Measurements from ENCODE around the gene TERT. TPM values are rescaled to one million over a fixed set of nuclear protein-coding genes. Genes with fewer than 3 reads are reported as not detected.

The TERT gene
- total and polyA plus RNA-seq, 2 of the 4 experiments (the other 2 are of a cell fraction): not detected

- Histone ChIP-seq H3K14ac (replicated peaks; ENCODE audit: low read depth, low read length) (no peak overlapping the region), H3K9ac (ENCODE audit: low read depth, low read length) (no peak overlapping the region), H3K23ac (ENCODE audit: low read depth, low read length) (no peak overlapping the region), H2BK5ac (ENCODE audit: low read depth, low read length, poor library complexity, severe bottlenecking) (no peak overlapping the region), H2AFZ (replicated peaks; ENCODE audit: low read length, poor library complexity) (no peak overlapping the region), H2BK20ac (ENCODE audit: low read depth, low read length) (no peak overlapping the region), H3K27ac (ENCODE audit: insufficient read depth, low read length) (no peak overlapping the region), H3K18ac (ENCODE audit: low read depth, low read length) (no peak overlapping the region), H2BK15ac (ENCODE audit: low read depth, low read length) (no peak overlapping the region), H3K4me1 (ENCODE audit: control insufficient read depth, insufficient read depth, low read length) (peaks cover 3% of the 10 kb centered on the region; the same call in 1 of the 2 replicates), H2AK9ac (replicated peaks; ENCODE audit: low read depth, low read length, poor library complexity) (no peak overlapping the region), H4K8ac (ENCODE audit: low read depth in 2 of 2, low read length in 2 of 2) (no peak overlapping the region), H3K79me1 (ENCODE audit: low read depth in 1 of 2, low read length in 2 of 2) (no peaks in the 10 kb centered on the region), H3K4ac (ENCODE audit: low read depth, low read length) (no peak overlapping the region), H2BK120ac (ENCODE audit: low read depth, low read length) (no peak overlapping the region), H4K5ac (ENCODE audit: low read depth, low read length) (no peak overlapping the region), H3K4me2 (ENCODE audit: low read depth, low read length) (no peak overlapping the region), H3K56ac (ENCODE audit: extremely low read depth, insufficient read depth, low read length) (no peak overlapping the region), H3K27me3 (ENCODE audit: control insufficient read depth, insufficient read depth, low read length) (peaks cover 28% of the 10 kb centered on the region; the same call in 1 of the 2 replicates), H3K4me3 (ENCODE audit: insufficient read depth, low read depth, low read length) (no peak overlapping the region), H3K36me3 (ENCODE audit: control insufficient read depth, insufficient read depth, low read length) (no peaks in the 10 kb centered on the region), H4K20me1 (ENCODE audit: insufficient read depth, low read length) (no peaks in the 10 kb centered on the region; the same call in 1 of the 2 replicates), H3K9me1 (ENCODE audit: insufficient read depth, low read length) (peaks cover 4% of the 10 kb centered on the region; the same call in 1 of the 2 replicates), H2AK5ac (ENCODE audit: low read depth, low read length) (no peak overlapping the region), H4K91ac (ENCODE audit: insufficient read depth, low read depth, low read length) (no peak overlapping the region), H3K9me3 (ENCODE audit: control insufficient read depth, insufficient read depth, low read length) (no peaks in the 10 kb centered on the region)
- no TSS peak for BruUV-seq (replicated peaks)
- 40% methylated on average over 15 of the region's 49 CpGs; no CpG with 5 or more reads in 1 of the 2 experiments for WGBS, 2 experiments (ENCODE audit: extremely low coverage in 2 of 2, insufficient read length in 1 of 2)
- TF ChIP-seq MAFK (IDR thresholded peaks at IDR 0.05; ENCODE audit: low read depth, low read length): no peak
- no peak for ATAC-seq (ENCODE audit: low read depth)
- dilution Hi-C loops (cut with HindIII; ENCODE audit: low sequenced_read_pairs, unreplicated experiment): no loop called here
- DNase-seq: no peak
- intact Hi-C loops (cut with micrococcal nuclease): no loop called here
- CTCF ChIA-PET: no interaction called here
- POLR2A ChIA-PET (ENCODE audit: unreplicated experiment): no interaction called here
- in situ Hi-C loops (cut with MboI; ENCODE audit: low sequenced_read_pairs): no loop called here
Measured at GRCh38 chr5:1206521-1207412, 88.1 kb downstream of the TERT start.
